SU-DHL-6 (cell line): ENCODE results near the gene DOC2A.

Experiments used
- EZH2phosphoT487 ChIP-seq: fragments of 200-600 bp; sonication (generic), shearing (Covaris generic); conservative IDR thresholded peaks from 2 replicates; pipeline ENCODE4 v1.6.1; 2018; ENCODE audit warnings: mild to moderate bottlenecking, antibody characterized with exemption, low read length, moderate library complexity, mixed read lengths
- TF ChIP-seq, protein P1 (sequence below): fragments of 200-600 bp; sonication (generic); IDR thresholded peaks from one replicate; pipeline ENCODE4 v1.5.1; 2017; ENCODE audit warnings: antibody characterized with exemption, mild to moderate bottlenecking, low read length, moderate library complexity; ENCODE audit not compliant: insufficient read depth, poor library complexity, severe bottlenecking

DNA sequence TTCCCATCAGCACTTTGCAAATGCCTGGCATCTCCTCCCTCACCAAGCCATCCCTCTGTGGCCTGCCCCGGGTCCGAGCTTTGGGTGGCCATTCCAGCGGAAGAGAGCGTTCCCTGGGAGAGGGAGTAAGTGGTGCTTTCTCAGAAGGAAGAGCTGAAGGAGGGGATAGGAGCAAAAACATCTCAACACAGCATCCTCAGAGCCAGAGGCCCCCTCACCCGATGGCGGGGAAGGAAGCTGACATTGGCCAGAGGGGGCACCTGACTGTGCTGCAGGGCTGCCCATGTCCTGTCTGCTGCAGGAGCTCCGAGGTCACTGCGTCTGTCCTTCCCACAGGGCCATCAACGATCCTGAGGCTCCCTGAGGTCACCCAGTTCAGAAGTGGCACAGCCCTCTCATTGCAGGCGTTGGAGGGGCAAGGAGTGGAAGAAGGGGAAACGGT lies 20.7 kb upstream of the DOC2A start:
- TF ChIP-seq, protein P1, sequence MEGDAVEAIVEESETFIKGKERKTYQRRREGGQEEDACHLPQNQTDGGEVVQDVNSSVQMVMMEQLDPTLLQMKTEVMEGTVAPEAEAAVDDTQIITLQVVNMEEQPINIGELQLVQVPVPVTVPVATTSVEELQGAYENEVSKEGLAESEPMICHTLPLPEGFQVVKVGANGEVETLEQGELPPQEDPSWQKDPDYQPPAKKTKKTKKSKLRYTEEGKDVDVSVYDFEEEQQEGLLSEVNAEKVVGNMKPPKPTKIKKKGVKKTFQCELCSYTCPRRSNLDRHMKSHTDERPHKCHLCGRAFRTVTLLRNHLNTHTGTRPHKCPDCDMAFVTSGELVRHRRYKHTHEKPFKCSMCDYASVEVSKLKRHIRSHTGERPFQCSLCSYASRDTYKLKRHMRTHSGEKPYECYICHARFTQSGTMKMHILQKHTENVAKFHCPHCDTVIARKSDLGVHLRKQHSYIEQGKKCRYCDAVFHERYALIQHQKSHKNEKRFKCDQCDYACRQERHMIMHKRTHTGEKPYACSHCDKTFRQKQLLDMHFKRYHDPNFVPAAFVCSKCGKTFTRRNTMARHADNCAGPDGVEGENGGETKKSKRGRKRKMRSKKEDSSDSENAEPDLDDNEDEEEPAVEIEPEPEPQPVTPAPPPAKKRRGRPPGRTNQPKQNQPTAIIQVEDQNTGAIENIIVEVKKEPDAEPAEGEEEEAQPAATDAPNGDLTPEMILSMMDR = no peak
- no peak for TF ChIP-seq EZH2phosphoT487
